HG02588 (cell line): ENCODE results near the gene XRRA1.
A peak's percentile ranks its signal among the peaks of the same experiment; 100 is the strongest.
"Not testable (repeated sequence)": the region's sequence is repeated elsewhere in the genome, so short reads cannot be mapped to it uniquely, and the experiment has no call there.

ENCODE experiments used
- ATAC-seq: cut with Tn5 transposase; IDR thresholded peaks from one replicate; pipeline ENCODE4 v1.9.1; 2021; ENCODE audit warnings: mild to moderate bottlenecking, moderate library complexity; ENCODE audit not compliant: unreplicated experiment

The XRRA1 gene

GRCh38 chr11:74948898-74949752, at the start of gene XRRA1, which contains the start of gene SPCS2:
XRRA1 (minus strand) TSS chr11:74949091; CDS start chr11:74940878, 8,213 bp downstream.
SPCS2 (plus strand) TSS chr11:74949266; CDS start chr11:74949286, 20 bp downstream.
- ATAC-seq: peak; percentile 92

DNA sequence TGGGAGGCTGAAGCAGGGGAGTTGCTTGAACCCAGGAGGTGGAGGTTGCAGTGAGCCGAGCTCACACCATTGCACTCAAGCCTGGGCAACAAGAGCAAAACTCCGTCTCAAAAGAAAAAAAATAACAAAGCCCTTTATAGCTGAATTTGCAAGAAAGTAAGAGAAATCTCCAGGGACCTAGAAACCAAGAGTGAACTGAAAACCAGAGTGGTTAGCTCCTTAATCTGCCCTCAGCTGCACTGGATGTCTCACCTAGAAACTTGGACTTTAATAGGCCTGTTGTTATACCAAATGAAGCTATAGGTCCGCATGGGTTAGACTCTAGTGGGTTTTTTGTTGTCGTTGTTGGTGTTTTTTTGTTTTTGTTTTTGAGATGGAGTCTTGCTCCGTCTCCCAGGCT, 44.0 kb upstream of the XRRA1 start:
- ATAC-seq: no peak

- ATAC-seq: no peak
These were observed 42.0 kb upstream of the XRRA1 start for GRCh38 chr11:74990941-74991340.

DNA sequence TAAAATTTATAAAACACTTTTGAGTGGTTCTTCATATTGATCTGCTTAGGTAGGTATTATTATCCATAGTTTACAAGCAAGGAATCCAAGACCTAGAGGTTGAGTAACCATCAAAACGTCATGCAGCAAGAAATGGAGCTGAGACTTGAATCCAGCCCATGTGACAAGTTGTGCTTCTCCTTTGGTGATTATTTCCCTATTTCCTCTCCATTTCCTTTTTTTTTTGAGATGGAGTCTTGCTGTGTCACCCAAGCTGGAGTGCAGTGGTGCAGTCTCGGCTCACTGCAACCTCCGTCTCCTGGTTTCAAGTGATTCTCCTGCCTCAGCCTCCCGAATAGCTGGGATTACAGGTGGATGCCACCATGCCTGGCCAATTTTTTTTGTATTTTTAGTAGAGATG, 41.3 kb upstream of the XRRA1 start:
- ATAC-seq: not testable (repeated sequence)

GRCh38 chr11:74989260-74989638, 40.4 kb upstream of the XRRA1 start:
- no peak for ATAC-seq

DNA sequence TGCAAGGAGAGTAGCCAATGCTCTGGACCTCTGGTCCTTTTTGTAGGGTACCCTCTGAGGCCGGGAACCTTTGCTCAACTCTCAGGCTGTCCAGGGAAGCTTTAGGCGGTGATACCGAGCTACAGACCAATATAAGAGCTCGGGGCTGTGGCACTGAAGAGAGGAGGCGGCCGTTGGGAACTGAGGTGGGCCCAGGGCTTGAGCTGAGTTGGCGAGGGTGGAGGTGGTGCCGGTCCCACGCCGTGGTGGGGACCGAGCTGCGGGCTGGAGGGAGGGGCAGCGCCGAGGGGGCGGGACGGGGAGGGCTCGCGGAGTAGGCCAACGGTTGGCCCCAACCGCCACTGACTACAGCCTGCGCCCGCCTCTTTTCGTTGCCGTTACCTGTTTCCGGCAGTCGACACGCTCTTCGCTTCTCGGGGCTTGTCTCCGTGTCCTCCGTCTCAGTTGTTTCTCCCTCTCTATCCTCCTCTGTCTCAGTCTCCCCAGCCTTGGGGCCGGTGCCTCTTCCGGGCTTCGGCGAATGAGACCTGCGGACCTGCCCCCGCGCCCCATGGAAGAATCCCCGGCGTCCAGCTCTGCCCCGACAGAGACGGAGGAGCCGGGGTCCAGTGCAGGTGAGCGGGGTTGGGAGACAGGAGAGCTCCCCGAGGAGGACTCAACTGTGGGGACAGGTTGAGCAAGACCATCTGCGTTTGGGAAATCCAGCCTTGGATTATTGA, 39.8 kb upstream of the XRRA1 start, which contains the start of gene NEU3:
TSS of gene NEU3 (plus strand) at position 393 of the 719 bp plus-strand sequence. CDS start at position 521, 128 bp downstream.
- ATAC-seq: peak; percentile 84

- ATAC-seq: no peak
These were observed 35.8 kb upstream of the XRRA1 start for GRCh38 chr11:74984730-74985129.

- no peak for ATAC-seq
These were observed 35.2 kb upstream of the XRRA1 start for GRCh38 chr11:74984070-74984469.

- no peak for ATAC-seq
These were observed 33.0 kb upstream of the XRRA1 start for GRCh38 chr11:74981888-74982287.

DNA sequence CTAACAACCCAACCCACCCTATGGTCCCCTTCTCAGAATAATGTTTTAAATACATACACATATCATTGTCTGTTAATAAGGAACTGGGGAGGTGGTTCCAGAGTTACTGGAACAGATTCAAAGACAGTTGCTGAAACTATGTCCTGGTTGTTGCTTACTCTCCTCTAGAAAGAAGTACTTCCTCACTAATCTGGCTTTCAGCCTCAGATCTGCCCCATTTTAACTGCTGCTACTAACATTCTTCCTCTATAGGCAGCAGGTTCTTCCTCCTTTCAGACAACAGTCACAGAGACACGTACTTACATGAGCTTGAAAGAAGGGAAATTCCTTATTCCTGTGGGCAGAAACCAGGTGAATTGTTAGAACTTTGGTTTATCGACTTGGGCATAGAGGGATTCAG, 31.7 kb upstream of the XRRA1 start:
- no peak for ATAC-seq

DNA sequence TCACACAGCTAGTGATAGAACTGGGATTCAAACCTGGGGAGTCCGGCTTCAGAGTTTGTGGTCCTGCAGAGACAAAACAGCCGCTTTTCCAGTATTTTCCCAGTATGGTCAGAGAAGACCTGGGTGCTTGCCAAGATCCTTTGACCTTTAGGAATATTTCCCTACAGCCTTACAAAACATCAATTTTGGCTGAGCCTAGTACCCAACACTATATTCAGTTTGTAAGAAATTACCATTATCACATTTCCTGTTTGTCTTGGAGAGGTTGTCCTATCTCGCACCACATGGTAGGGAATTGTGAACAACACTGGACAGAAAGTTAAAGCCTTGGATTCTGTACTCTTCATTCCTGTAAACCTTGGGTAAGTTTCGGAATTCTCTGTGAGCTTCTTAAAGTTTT, 29.1 kb upstream of the XRRA1 start:
- no peak for ATAC-seq

DNA sequence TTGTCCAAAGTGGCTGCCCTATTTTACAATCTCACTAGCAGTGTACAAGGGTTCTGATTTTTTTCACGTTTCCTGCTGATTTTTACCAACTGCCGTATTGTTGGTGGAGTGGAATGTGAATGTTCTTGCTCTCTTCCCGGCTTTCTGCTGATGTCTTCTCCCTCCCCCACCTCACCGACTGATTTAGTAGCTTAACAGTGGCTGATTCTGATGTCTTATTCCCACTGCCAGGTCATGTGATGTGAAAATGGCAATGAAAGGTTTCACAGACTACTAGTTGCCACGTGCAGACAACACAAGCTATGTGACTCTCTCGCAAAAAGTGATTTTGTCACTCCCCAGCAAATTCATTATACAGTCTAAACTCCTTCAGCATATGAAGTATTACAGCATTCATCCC, 22.5 kb upstream of the XRRA1 start:
- ATAC-seq: no peak

GRCh38 chr11:74970852-74971395, 22.0 kb upstream of the XRRA1 start:
- no peak for ATAC-seq

GRCh38 chr11:74966651-74967050, 17.8 kb upstream of the XRRA1 start:
- ATAC-seq: no peak

DNA sequence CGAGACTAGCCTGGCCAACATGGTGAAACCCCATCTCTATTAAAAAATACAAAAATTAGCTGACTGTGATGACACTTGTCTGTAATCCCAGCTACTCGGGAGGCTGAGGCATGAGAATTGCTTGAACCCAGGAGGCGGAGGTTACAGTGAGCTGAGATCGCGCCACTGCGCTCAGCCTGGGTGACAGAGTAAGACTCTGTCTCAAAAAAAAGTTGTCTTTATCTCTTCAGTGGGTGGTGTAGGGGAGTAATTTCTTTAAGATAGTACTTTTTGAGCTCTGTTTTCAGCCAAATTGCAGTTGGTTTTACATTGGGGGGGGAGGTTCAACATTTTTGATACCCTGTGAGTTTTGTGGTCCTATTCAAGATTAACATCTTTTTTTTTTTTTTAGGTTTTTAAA, 11.2 kb upstream of the XRRA1 start:
- ATAC-seq: not testable (repeated sequence)

- no peak for ATAC-seq
These were observed 9.2 kb upstream of the XRRA1 start for GRCh38 chr11:74957937-74958629.

DNA sequence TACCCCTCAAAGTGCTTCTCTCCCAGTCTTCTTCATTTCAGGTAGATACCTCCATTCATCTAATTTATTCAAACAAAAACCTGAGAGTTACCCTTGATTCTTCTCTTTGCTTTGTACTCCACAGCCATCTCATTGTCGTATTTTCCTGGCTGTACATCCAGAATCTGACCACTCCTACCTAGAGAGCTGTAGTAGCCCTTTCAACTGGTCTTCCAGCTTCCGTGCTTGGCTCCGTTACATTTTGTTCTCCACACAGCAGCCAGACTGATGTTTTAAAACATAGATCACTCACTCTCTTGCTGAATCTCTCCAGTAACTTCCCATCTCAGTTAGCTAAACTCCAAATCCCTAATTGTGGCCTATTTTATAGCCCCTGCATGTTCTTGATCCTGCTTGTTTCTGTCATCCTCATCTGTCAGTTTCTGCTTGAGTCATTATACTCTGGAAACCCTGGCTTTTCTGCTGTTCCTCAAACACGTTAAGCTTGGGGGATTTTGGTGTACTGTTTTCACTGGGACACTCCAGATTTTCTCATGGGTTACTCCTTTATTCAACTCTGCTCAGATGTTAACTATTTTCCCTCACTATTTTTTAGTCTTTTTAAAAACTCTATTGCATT, 7.6 kb upstream of the XRRA1 start:
- ATAC-seq: no peak

DNA sequence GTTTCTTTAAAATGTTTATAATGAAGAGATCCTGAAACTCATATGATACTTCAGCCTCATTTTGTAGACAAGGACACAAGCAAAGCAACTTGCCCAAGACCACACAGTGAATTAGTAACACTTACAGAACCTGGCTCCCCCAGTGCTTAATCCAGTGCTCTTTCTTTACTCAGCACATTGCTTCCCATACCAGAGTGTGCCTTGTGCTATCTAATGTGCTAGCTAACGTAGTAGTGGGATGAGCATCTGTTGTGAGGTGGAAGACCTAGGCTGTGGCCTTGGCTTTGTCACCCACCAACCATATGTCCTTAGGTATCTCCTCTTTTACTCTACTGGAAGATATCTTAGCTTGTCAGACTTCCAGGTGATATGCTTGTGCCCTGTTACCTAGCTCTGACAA, 5.3 kb upstream of the XRRA1 start:
- ATAC-seq: no peak

GRCh38 chr11:74953451-74953850, 4.6 kb upstream of the XRRA1 start:
- no peak for ATAC-seq

DNA sequence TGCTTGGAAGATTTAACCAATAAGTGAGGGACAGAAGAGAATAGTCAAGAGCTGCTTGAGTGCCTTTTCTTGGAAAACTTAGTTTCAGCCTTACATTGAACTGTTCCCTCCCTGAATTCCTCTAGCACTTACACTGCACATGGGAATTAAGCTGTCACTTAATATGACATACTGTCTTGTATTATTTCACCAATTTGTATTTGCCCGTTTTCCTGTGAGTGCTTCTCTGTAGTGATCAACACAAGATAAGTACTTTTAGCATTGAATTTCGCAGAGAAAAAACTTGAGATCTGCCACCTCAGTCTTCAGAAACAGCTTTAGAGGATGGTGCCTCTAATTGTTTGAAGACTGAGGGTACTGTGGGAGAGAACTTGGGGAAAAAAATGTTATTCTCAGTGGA, 3.9 kb upstream of the XRRA1 start:
- no peak for ATAC-seq

DNA sequence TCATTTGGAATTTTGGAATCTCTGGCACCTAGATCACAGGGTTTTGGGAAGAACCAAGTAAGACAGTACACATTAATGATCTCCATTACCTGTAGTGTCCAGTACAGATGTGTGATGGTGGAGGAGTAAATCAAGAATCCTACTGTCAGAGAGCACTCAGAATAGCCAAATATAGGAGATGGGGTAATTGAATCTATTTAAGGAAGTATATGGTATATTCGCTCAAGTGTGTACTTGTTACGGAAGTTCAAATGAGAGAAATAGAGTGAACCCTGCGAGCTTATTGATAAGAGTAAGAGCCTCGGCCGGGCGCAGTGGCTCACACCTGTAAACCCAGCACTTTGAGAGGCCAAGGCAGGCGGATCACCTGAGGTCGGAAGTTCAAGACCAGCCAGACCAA, 2.3 kb upstream of the XRRA1 start:
- ATAC-seq: no peak
